ENCODE data around the gene SLC6A12. TPM values are rescaled to one million over a fixed set of nuclear protein-coding genes. Genes with fewer than 3 reads are reported as not detected.

The SLC6A12 gene
- total and polyA plus RNA-seq, 9 of the 15 experiments (the other 6 are each of a cell fraction or from before 2014, with no cell fraction given) = not detected

DNA sequence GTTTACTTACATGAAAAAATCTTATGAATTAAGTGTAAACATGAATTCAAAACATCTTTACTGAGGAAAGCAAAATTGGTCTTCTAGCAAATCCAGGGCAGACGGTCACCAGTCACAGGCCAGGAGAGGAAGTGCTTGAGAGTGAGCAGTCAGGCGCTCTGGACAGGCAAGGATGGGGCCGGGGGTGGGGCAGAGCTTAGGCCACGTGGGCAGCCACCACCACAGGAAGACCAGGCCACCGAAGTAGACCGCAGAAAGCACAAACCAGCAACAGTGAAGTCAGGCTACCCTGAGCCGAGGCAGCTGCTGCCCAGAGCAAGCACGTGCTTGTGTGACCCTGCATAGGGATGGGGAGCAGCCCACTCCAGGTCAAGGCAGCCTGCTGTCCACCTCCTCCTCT, 33.5 kb downstream of the SLC6A12 start (continued):
- TF ChIP-seq ETV5 (CRISPR knock-in tag; IDR thresholded peaks at IDR 0.05; ENCODE audit: low read depth) = no peak
- no peak for TF ChIP-seq TAF1 (IDR thresholded peaks at IDR 0.05; ENCODE audit: control insufficient read depth, extremely low read depth, insufficient read depth, low read length, severe bottlenecking)
- TF ChIP-seq ZNF766 (CRISPR knock-in tag; conservative IDR thresholded peaks at IDR 0.05) = no peak
- TF ChIP-seq SP2 (IDR thresholded peaks at IDR 0.05; ENCODE audit: extremely low read depth, low read depth, low read length, poor library complexity, severe bottlenecking) = no peak
- peak; percentile 96 for TF ChIP-seq ZBTB17 (CRISPR knock-in tag; IDR thresholded peaks at IDR 0.05)
- TF ChIP-seq ZNF589 (CRISPR knock-in tag; IDR thresholded peaks at IDR 0.05; ENCODE audit: low read depth) = 0 out of 2 replicates have a peak, but pooled peaks have one; percentile 43
- no peak for TF ChIP-seq LARP7 (IDR thresholded peaks at IDR 0.05)
- TF ChIP-seq NFRKB (IDR thresholded peaks at IDR 0.05; ENCODE audit: low read depth) = no peak
- TF ChIP-seq CHD2 (IDR thresholded peaks at IDR 0.05; ENCODE audit: low read depth, low read length) = no peak
- TF ChIP-seq, protein P1, sequence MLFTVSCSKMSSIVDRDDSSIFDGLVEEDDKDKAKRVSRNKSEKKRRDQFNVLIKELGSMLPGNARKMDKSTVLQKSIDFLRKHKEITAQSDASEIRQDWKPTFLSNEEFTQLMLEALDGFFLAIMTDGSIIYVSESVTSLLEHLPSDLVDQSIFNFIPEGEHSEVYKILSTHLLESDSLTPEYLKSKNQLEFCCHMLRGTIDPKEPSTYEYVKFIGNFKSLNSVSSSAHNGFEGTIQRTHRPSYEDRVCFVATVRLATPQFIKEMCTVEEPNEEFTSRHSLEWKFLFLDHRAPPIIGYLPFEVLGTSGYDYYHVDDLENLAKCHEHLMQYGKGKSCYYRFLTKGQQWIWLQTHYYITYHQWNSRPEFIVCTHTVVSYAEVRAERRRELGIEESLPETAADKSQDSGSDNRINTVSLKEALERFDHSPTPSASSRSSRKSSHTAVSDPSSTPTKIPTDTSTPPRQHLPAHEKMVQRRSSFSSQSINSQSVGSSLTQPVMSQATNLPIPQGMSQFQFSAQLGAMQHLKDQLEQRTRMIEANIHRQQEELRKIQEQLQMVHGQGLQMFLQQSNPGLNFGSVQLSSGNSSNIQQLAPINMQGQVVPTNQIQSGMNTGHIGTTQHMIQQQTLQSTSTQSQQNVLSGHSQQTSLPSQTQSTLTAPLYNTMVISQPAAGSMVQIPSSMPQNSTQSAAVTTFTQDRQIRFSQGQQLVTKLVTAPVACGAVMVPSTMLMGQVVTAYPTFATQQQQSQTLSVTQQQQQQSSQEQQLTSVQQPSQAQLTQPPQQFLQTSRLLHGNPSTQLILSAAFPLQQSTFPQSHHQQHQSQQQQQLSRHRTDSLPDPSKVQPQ (CRISPR knock-in tag; IDR thresholded peaks at IDR 0.05; ENCODE audit: borderline replicate concordance) = no peak
- no peak for TF ChIP-seq ZNF695 (CRISPR knock-in tag; IDR thresholded peaks at IDR 0.05)
- TF ChIP-seq NFXL1 (CRISPR knock-in tag; IDR thresholded peaks at IDR 0.05) = no peak
- TF ChIP-seq, protein P2, sequence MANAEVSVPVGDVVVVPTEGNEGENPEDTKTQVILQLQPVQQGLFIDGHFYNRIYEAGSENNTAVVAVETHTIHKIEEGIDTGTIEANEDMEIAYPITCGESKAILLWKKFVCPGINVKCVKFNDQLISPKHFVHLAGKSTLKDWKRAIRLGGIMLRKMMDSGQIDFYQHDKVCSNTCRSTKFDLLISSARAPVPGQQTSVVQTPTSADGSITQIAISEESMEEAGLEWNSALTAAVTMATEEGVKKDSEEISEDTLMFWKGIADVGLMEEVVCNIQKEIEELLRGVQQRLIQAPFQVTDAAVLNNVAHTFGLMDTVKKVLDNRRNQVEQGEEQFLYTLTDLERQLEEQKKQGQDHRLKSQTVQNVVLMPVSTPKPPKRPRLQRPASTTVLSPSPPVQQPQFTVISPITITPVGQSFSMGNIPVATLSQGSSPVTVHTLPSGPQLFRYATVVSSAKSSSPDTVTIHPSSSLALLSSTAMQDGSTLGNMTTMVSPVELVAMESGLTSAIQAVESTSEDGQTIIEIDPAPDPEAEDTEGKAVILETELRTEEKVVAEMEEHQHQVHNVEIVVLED (CRISPR knock-in tag; IDR thresholded peaks at IDR 0.05) = no peak
- TF ChIP-seq RFX5 (IDR thresholded peaks at IDR 0.05; ENCODE audit: low read depth, low read length) = no peak
- TF ChIP-seq CBX5 (IDR thresholded peaks at IDR 0.05; ENCODE audit: borderline replicate concordance, low read depth) = no peak
- TF ChIP-seq, protein P3, sequence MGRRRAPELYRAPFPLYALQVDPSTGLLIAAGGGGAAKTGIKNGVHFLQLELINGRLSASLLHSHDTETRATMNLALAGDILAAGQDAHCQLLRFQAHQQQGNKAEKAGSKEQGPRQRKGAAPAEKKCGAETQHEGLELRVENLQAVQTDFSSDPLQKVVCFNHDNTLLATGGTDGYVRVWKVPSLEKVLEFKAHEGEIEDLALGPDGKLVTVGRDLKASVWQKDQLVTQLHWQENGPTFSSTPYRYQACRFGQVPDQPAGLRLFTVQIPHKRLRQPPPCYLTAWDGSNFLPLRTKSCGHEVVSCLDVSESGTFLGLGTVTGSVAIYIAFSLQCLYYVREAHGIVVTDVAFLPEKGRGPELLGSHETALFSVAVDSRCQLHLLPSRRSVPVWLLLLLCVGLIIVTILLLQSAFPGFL (CRISPR knock-in tag; IDR thresholded peaks at IDR 0.05) = no peak
- TF ChIP-seq, protein P4, sequence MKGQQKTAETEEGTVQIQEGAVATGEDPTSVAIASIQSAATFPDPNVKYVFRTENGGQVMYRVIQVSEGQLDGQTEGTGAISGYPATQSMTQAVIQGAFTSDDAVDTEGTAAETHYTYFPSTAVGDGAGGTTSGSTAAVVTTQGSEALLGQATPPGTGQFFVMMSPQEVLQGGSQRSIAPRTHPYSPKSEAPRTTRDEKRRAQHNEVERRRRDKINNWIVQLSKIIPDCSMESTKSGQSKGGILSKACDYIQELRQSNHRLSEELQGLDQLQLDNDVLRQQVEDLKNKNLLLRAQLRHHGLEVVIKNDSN (CRISPR knock-in tag; IDR thresholded peaks at IDR 0.05) = peak; percentile 86
- no peak for TF ChIP-seq JUND (IDR thresholded peaks at IDR 0.05; ENCODE audit: borderline replicate concordance, low read depth, low read length)
- TF ChIP-seq JUND (tag; IDR thresholded peaks at IDR 0.05; ENCODE audit: borderline replicate concordance, low read depth, low read length) = no peak
- TF ChIP-seq, protein P5, sequence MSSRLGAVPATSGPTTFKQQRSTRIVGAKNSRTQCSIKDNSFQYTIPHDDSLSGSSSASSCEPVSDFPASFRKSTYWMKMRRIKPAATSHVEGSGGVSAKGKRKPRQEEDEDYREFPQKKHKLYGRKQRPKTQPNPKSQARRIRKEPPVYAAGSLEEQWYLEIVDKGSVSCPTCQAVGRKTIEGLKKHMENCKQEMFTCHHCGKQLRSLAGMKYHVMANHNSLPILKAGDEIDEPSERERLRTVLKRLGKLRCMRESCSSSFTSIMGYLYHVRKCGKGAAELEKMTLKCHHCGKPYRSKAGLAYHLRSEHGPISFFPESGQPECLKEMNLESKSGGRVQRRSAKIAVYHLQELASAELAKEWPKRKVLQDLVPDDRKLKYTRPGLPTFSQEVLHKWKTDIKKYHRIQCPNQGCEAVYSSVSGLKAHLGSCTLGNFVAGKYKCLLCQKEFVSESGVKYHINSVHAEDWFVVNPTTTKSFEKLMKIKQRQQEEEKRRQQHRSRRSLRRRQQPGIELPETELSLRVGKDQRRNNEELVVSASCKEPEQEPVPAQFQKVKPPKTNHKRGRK (tag; IDR thresholded peaks at IDR 0.05) = no peak
- no peak for TF ChIP-seq MYC (IDR thresholded peaks at IDR 0.05; ENCODE audit: low read depth, low read length)
- no peak for TF ChIP-seq MYC (CRISPR knock-in tag; IDR thresholded peaks at IDR 0.05; ENCODE audit: borderline replicate concordance, low read depth)
- TF ChIP-seq ZNF76 (CRISPR knock-in tag; IDR thresholded peaks at IDR 0.05; ENCODE audit: borderline replicate concordance) = no peak
